HTERT RPE-1 (cell line): Measurements from ENCODE around the gene KLHL5.

Source experiments
- in situ Hi-C: fragments of 300-500 bp; cut with MboI; formaldehyde crosslinking; loops from 4 replicates; pipeline ENCODE4 v1.14.3; 2020; ENCODE audit warnings: low sequenced_read_pairs

The KLHL5 gene

GRCh38 chr4:39044364-39044955 is 17.6 kb upstream of the KLHL5 start:
- in situ Hi-C loops = no loop called here

- in situ Hi-C loops = no loop called here
Measured at GRCh38 chr4:39044956-39045826, 16.8 kb upstream of the KLHL5 start.

GRCh38 chr4:39045827-39046221 is 16.2 kb upstream of the KLHL5 start:
- in situ Hi-C loops = no loop called here

- in situ Hi-C loops = no loop called here
Measured at GRCh38 chr4:39046249-39046648, 15.8 kb upstream of the KLHL5 start.

GRCh38 chr4:39047681-39048080 is 14.4 kb upstream of the KLHL5 start:
- in situ Hi-C loops = no loop called here

GRCh38 chr4:39048311-39048710 is 13.7 kb upstream of the KLHL5 start:
- in situ Hi-C loops = no loop called here

DNA sequence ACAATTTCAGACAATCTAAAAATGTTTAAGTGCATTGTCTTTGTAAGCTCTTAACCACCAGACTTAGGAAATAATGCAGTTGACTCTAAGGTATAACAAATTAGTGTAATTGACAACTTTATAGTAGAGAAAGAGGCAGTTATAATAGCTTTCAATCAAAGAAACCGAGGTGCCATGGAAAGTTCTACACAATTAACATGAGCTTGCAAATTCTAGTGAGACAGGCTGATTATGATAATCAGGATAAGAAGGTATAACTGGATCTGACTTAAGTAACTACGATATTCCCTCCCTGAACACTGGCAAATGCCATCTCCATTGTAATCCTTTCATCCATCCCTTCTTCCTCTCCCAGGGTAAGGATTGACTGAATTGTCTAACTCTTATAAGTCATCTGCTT is 11.4 kb upstream of the KLHL5 start:
- in situ Hi-C loops = no loop called here

- in situ Hi-C loops = no loop called here
Measured at GRCh38 chr4:39051492-39051891, 10.5 kb upstream of the KLHL5 start.

DNA sequence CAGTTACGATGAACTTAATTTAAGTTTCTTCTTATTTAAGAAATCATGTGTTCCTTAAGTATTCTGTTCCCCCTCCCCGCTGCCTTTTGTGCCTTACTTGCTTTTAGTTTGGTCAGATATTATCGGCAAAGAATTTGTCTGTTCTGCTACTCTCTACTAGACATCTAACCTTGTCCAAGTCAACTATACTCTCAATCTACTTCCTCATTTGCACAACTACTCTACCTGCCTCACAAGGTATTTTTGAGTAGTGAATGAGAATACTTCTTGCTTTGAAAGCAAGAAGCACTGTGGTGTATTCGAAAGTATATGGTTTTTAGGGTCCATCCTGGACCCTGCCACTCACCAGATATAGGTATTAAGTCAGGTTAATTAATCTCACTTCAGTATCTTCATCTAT is 8.0 kb upstream of the KLHL5 start:
- in situ Hi-C loops = no loop called here

DNA sequence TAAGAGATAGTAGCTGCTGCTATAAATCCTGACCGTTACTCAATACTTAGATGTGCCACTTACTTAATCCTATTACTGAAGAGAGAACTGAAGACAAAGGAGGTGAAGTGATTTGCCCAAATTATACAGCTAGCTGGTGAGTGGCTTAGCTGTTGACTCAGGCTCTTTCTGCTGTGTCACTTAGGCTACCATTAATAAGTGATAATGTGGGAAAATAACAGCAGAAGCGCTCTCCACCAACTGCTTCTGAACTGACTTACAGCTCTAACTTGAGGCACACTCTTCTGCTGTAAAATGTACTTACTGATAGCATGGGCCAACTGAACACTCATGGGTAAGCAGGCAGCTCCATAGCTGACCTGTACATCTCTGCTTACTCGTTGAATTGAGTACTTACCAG is 7.5 kb upstream of the KLHL5 start:
- in situ Hi-C loops = no loop called here

- in situ Hi-C loops = no loop called here
Measured at GRCh38 chr4:39056023-39056422, 6.0 kb upstream of the KLHL5 start.

DNA sequence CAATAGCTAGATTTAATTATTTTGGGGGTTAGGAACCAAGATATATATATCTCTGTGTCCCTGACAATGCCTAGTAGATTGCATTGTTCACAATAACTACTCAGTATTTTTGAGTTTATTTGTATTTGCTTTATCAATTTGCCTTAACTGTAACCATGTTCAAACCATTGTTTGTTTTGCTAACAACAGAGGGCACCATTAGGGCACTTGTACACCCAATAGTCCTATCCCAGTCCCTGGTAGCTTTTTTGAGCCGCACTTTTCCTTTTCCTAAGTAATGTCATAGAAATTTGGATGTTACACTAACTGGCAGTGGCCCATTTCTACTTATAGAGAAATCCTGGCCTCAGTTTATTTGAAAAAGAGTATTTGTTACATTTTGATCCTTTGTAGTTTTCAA is 575 bp upstream of the KLHL5 start:
- in situ Hi-C loops = no loop called here

GRCh38 chr4:39062770-39063097 is 702 bp downstream of the KLHL5 start:
- in situ Hi-C loops = no loop called here

- in situ Hi-C loops = no loop called here
Measured at GRCh38 chr4:39063430-39063829, 1.4 kb downstream of the KLHL5 start.

DNA sequence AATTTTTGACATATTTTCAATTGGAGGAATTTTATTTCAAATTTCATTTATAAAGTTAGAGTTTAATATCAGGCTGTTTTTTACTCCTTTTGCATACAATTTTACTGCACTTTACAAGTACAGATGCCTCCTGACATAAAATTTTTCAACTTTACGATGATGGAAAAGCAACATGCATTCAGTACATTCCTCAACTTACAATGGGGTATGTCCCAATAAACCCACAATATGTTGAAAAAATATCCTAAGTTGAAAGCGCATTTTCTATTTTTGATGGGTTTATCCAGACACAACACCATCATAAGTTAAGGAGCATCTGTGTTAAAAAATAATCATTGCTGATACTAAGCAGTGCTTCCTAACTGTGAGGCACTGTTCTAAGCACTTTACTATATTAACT is 4.3 kb downstream of the KLHL5 start:
- in situ Hi-C loops = no loop called here

DNA sequence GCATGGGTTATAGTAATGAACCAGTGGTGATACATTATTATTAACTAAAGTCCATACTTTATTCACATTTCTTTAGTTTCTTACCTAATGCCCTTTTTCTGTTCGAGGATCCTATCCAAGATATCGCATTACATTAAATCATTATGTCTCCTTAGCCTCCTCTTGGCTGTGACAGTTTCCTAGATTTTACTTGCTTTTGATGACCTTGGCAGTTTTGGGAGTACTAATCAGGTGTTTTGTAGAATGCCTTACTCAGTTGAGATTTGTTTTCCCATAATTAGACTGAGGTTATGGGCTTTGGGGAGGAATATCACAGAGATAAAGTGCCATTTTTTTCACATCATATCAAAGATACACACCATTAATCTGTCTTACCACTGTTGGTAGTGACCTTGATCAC is 5.0 kb downstream of the KLHL5 start:
- in situ Hi-C loops = no loop called here

DNA sequence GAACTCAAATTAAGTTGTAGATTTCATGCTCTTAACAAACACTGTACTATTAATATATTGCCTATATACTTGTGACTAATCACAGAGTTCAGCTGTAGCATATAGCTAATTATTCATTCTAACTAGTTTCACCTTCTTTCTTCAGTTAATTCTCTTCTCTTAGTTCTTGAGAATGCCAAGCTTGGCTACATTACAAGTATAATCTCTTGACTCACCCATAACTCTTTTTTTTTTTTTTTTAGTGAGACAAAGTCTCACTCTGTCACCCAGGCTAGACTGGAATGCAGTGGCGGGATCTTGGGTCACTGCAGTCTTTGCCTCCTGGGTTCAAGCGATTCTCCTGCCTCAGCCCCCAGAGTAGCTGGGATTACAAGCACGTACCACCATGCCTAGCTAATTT is 5.4 kb downstream of the KLHL5 start:
- in situ Hi-C loops = no loop called here

GRCh38 chr4:39068907-39069306 is 6.9 kb downstream of the KLHL5 start:
- in situ Hi-C loops = no loop called here

DNA sequence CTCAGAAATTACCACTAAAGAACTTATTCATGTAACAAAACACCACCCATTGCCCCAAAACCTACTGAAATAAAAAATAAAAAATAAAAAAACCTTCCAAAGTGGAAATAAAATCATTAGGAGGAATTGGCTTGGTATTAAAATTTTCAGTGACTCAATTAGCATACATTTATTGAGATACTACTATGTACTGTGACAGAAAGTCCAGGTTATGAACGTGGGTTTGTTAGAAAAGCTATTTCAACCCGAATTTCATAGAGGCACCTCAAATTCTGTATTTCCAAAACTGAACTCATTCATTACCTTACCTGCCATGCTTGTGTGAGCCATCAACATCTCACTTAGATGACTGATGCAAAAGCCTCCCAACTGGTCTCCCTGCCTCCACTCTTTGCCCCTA is 16.8 kb downstream of the KLHL5 start:
- in situ Hi-C loops = no loop called here

DNA sequence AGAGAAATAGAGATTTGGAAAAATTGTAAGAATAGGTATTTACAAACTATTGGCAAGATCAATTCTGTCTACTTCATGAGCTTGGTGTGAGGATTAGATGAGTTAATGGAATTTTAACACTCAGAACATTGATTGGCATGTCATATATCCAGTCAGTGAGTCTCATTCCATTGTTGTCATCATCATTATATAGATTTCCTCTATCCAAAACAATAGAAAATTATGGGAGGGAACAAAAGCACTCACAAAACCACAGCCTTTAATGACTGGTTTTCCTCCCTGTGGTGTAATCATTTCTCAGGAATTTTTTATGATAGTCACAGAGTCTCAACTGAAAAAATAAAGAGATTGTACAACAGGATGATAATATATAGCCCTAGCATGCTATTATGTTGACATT is 21.1 kb downstream of the KLHL5 start:
- in situ Hi-C loops = no loop called here

- in situ Hi-C loops = no loop called here
Measured at GRCh38 chr4:39085891-39086290, 23.9 kb downstream of the KLHL5 start.

DNA sequence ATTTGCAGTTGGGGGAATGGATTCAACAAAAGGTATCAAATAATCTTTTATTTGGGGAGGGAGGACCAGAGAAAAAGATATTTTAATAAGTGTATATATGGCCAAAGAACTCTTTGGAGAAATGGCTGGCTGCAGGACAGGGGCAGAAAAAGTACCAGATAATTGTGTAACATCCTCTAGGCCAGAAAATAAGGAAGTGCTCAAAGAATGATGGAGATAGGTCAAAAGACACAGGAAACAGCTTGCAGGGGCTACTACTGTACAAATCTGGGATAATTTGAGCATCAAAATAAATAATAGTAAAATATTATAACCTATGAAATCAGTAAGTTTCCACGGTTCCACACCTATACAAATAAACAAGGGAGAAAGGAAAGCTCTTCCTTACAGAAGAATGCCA is 34.8 kb downstream of the KLHL5 start:
- in situ Hi-C loops = no loop called here

DNA sequence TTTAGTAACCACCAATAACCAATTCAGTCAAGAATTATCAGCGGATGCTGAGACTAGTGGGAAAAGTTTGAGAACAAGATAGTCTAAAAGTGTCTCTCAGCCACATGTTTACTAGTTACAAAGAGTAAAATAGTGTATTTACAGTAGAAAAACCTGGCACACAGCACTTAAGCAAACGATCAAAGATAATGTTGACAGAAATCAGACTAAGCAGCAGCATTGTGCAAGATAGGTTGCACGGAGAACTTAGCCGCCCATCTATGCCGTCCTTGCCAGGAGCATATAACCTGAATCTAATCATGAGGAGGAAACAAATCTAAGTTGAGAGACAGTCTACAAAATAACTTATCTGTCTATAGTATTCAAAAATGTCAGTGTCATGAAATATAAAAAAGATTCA is 35.3 kb downstream of the KLHL5 start:
- in situ Hi-C loops = no loop called here
